SK-N-SH (cell line): ENCODE data around the gene NRBF2. TPM values are rescaled to one million over a fixed set of nuclear protein-coding genes. Genes with fewer than 3 reads are reported as not detected.

Source experiments
- CTCF ChIA-PET: fragments of 300-600, 350-600 bp; formaldehyde crosslinking; extraction: SDS; loops from one replicate; lab custom pipeline; 2021; lab: Yijun Ruan, JAX
- POLR2A ChIA-PET: fragments of 350-600 bp; sonication (Branson Sonifier 250); formaldehyde crosslinking; extraction: SDS; loops from one replicate; lab custom pipeline; 2020; ENCODE audit warnings: antibody characterized with exemption, inconsistent platforms; lab: Yijun Ruan, JAX
- DNase-seq: peaks from one replicate; pipeline ENCODE4 v3.0.0; 2012
- H2AFZ ChIP-seq: fragments of 200-600 bp; sonication (generic); 2 replicates; pipeline ENCODE4 v1.8.1; 2016; ENCODE audit warnings: antibody characterized with exemption, mild to moderate bottlenecking, low read depth
- H3F3A ChIP-seq: fragments of 200-600 bp; sonication (generic); replicated peaks from 2 replicates; pipeline ENCODE3; 2016; ENCODE audit warnings: antibody characterized with exemption, mild to moderate bottlenecking; ENCODE audit not compliant: insufficient read depth
- H3K27ac ChIP-seq, 2 experiments: fragments of 200-500 bp in 1 of 2; fragments of 200-600 bp in 1 of 2; sonication (Bioruptor generic) in 1 of 2; sonication (generic), shearing (Covaris generic) in 1 of 2; 2 replicates each; pipeline versions ENCODE4 v1.5.1 to v1.6.1; 2014 to 2016; ENCODE audit warnings: low read depth in 2 of 2, inconsistent platforms in 1 of 2, low read length in 1 of 2, mild to moderate bottlenecking in 1 of 2, mixed read lengths in 1 of 2
- H3K27me3 ChIP-seq: fragments of 200-600 bp; sonication (generic), shearing (Covaris generic); 2 replicates; pipeline ENCODE4 v1.6.1; 2016; ENCODE audit warnings: mixed run types; ENCODE audit not compliant: insufficient read depth
- H3K36me3 ChIP-seq, 2 experiments: fragments of 200-500 bp in 1 of 2; fragments of 200-600 bp in 1 of 2; sonication (Bioruptor generic) in 1 of 2; sonication (generic) in 1 of 2; replicated peaks in 1 of 2; 2 replicates each; pipeline versions ENCODE3 to v1.5.1; 2014 to 2016; ENCODE audit warnings: low read length in 1 of 2, mild to moderate bottlenecking in 1 of 2; ENCODE audit not compliant: insufficient read depth in 2 of 2, control insufficient read depth in 1 of 2
- H3K4me1 ChIP-seq, 2 experiments: fragments of 200-500 bp in 1 of 2; fragments of 200-600 bp in 1 of 2; sonication (Bioruptor generic) in 1 of 2; sonication (generic), shearing (Covaris generic) in 1 of 2; 2 replicates each; pipeline versions ENCODE4 v1.5.1 to v1.6.1; 2014 to 2016; ENCODE audit warnings: low read depth in 1 of 2, low read length in 1 of 2, mixed run types in 1 of 2; ENCODE audit not compliant: insufficient read depth in 2 of 2, control insufficient read depth in 1 of 2
- H3K4me2 ChIP-seq: fragments of 200-600 bp; sonication (generic), shearing (Covaris generic); 2 replicates; pipeline ENCODE4 v1.6.1; 2017; ENCODE audit warnings: mixed run types
- H3K4me3 ChIP-seq, 2 experiments: fragments of 200-500 bp in 1 of 2; fragments of 200-600 bp in 1 of 2; sonication (Bioruptor generic) in 1 of 2; sonication (generic), shearing (Covaris generic) in 1 of 2; 2 replicates each; pipeline versions ENCODE4 v1.5.1 to v1.8.1; 2014 to 2016; ENCODE audit warnings: low read depth in 2 of 2, inconsistent platforms in 1 of 2, low read length in 1 of 2, mild to moderate bottlenecking in 1 of 2, mixed read lengths in 1 of 2, moderate library complexity in 1 of 2
- H3K79me2 ChIP-seq: fragments of 200-600 bp; sonication (generic); 2 replicates; pipeline ENCODE4 v1.8.1; 2017; ENCODE audit warnings: mild to moderate bottlenecking; ENCODE audit not compliant: insufficient read depth
- H3K9ac ChIP-seq: fragments of 200-600 bp; sonication (generic); 2 replicates; pipeline ENCODE4 v1.6.1; 2017; ENCODE audit warnings: mixed run types
- H3K9me2 ChIP-seq: fragments of 200-600 bp; sonication (generic); 2 replicates; pipeline ENCODE4 v1.6.1; 2017; ENCODE audit warnings: mixed run types
- H3K9me3 ChIP-seq: fragments of 200-600 bp; sonication (generic); 2 replicates; pipeline ENCODE4 v1.6.1; 2017; ENCODE audit warnings: mixed run types, mild to moderate bottlenecking, moderate library complexity
- H4K20me1 ChIP-seq: fragments of 200-600 bp; sonication (generic); 2 replicates; pipeline ENCODE4 v1.6.1; 2017; ENCODE audit warnings: mild to moderate bottlenecking, mixed run types; ENCODE audit not compliant: insufficient read depth
- CHD2 ChIP-seq: fragments of 150-350 bp; IDR thresholded peaks from 2 replicates; pipeline ENCODE4 v1.6.1; 2018; ENCODE audit warnings: low read length; ENCODE audit not compliant: partially characterized antibody
- EP300 ChIP-seq, 2 experiments: IDR thresholded peaks; 2 replicates each; pipeline versions ENCODE4 v1.4.0 to v1.6.1; 2012; ENCODE audit warnings: borderline replicate concordance in 1 of 2, low read depth in 1 of 2, low read length in 1 of 2
- EZH2phosphoT487 ChIP-seq: fragments of 200-600 bp; sonication (generic); IDR thresholded peaks from 2 replicates; pipeline ENCODE4 v1.6.1; 2017; ENCODE audit warnings: low read depth, mixed run types, mild to moderate bottlenecking, antibody characterized with exemption, moderate library complexity, borderline replicate concordance
- FOSL2 ChIP-seq: IDR thresholded peaks from 2 replicates; pipeline ENCODE4 v1.4.0; 2012; ENCODE audit warnings: low read depth, mild to moderate bottlenecking, moderate library complexity, borderline replicate concordance
- FOXJ3 ChIP-seq: sonication (generic); formaldehyde crosslinking; IDR thresholded peaks from 2 replicates; pipeline ENCODE4 v1.5.1; 2020; ENCODE audit warnings: mild to moderate bottlenecking, missing genetic modification reagents
- FOXM1 ChIP-seq: IDR thresholded peaks from 2 replicates; pipeline ENCODE4 v1.4.0; 2012; ENCODE audit warnings: low read depth, mild to moderate bottlenecking
- GABPA ChIP-seq: IDR thresholded peaks from 2 replicates; pipeline ENCODE4 v1.4.0; 2012; ENCODE audit warnings: low read depth, mild to moderate bottlenecking
- GATA2 ChIP-seq: sonication (generic); formaldehyde crosslinking; IDR thresholded peaks from 2 replicates; pipeline ENCODE4 v1.5.0; 2020; ENCODE audit warnings: mild to moderate bottlenecking, missing genetic modification reagents
- MXI1 ChIP-seq: IDR thresholded peaks from 2 replicates; pipeline ENCODE4 v1.6.1; 2012; ENCODE audit warnings: mild to moderate bottlenecking, low read depth, low read length, improper control_type of control experiment
- RAD21 ChIP-seq: IDR thresholded peaks from 2 replicates; pipeline ENCODE4 v1.6.1; 2012; ENCODE audit warnings: mild to moderate bottlenecking, low read length
- SIN3A ChIP-seq: IDR thresholded peaks from 2 replicates; pipeline ENCODE4 v1.6.1; 2012; ENCODE audit warnings: low read depth, mild to moderate bottlenecking, low read length, moderate library complexity, borderline replicate concordance
- SMC3 ChIP-seq: IDR thresholded peaks from 2 replicates; pipeline ENCODE4 v1.6.1; 2012; ENCODE audit warnings: low read depth, low read length, improper control_type of control experiment
- TAF1 ChIP-seq: IDR thresholded peaks from 2 replicates; pipeline ENCODE4 v1.6.1; 2012; ENCODE audit warnings: low read depth, mild to moderate bottlenecking, low read length, moderate library complexity, borderline replicate concordance
- TCF12 ChIP-seq: IDR thresholded peaks from 2 replicates; pipeline ENCODE4 v1.4.0; 2012
- TEAD4 ChIP-seq: IDR thresholded peaks from 2 replicates; pipeline ENCODE4 v1.4.0; 2012; ENCODE audit warnings: mild to moderate bottlenecking, borderline replicate concordance; ENCODE audit not compliant: insufficient read depth
- YY1 ChIP-seq: IDR thresholded peaks from 2 replicates; pipeline ENCODE4 v1.4.0; 2012; ENCODE audit warnings: low read depth, mild to moderate bottlenecking
- WGBS: methylation state at CpG from one replicate; pipeline ENCODE4 v1.1.6; 2017; ENCODE audit warnings: low lambda C conversion rate; 5-methylcytosine and 5-hydroxymethylcytosine counted together
- polyA plus RNA-seq, 3 experiments: library from polyadenylated mRNA; depleted of rRNA; stranded (reverse); fragments of >200 nt; gene quantifications; 2 replicates each; pipeline ENCODE4 v1.2.3, GENCODE V29; 2012
- TF ChIP-seq, protein P1 (sequence below): IDR thresholded peaks from 2 replicates; pipeline ENCODE4 v1.6.1; 2012; ENCODE audit warnings: mild to moderate bottlenecking, low read depth, low read length, moderate library complexity
- TF ChIP-seq, protein P2 (sequence below): IDR thresholded peaks from 2 replicates; pipeline ENCODE4; 2012
- TF ChIP-seq, protein P3 (sequence below): fragments of 150-350 bp; IDR thresholded peaks from 2 replicates; pipeline ENCODE4 v1.6.1; 2017; ENCODE audit warnings: antibody characterized with exemption, low read length, low read depth, borderline replicate concordance
- TF ChIP-seq, protein P4 (sequence below): IDR thresholded peaks from 2 replicates; pipeline ENCODE4 v1.4.0; 2012; ENCODE audit warnings: low read depth

Gene NRBF2
- polyA plus RNA-seq, 1 of the 3 experiments (the other 2 are of a cell fraction), result 8.9 TPM

DNA sequence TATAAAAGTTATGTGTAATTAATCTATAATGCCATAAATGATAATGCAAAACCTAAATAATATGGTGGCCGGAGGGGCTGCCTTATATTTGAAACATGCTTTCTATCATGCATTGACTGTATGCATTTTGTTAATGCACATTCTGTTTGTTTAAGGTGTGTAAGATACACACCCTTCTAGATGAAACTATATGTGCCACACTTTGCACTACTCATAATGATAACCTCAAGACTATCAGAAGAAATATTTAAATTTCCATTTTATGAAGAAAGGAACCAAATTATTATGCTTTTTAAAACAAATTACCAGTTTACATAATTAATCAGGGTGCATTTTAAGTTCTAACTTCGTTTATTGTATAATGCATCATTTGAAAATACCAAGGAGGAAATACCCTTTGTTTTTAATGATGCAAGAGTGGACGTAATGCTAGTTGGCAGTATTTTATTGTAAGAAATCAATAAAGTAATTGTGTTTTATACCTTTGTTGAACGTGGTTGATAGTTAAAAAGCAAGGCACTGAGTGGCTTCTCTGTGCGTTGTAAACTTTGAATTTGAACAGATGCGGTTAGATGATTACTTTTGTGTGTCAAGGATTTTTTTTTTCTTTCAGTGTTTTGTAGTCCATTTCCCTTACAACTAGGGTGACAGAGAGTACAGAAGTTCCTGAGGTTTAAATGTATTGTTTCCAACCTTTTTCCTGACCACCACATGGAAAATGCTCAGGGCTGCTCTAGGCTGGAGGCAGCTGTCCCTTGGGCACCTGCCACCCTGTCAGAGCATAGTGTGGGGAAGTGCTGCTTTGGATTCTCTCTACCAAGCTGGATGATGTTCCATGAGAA, 21.6 kb downstream of the NRBF2 start:
- no peaks in the 10 kb centered on the region for H3K9me2 ChIP-seq
- no peak overlapping the region for H3K27ac ChIP-seq
- no peak for TF ChIP-seq SIN3A
- TF ChIP-seq, protein P1, sequence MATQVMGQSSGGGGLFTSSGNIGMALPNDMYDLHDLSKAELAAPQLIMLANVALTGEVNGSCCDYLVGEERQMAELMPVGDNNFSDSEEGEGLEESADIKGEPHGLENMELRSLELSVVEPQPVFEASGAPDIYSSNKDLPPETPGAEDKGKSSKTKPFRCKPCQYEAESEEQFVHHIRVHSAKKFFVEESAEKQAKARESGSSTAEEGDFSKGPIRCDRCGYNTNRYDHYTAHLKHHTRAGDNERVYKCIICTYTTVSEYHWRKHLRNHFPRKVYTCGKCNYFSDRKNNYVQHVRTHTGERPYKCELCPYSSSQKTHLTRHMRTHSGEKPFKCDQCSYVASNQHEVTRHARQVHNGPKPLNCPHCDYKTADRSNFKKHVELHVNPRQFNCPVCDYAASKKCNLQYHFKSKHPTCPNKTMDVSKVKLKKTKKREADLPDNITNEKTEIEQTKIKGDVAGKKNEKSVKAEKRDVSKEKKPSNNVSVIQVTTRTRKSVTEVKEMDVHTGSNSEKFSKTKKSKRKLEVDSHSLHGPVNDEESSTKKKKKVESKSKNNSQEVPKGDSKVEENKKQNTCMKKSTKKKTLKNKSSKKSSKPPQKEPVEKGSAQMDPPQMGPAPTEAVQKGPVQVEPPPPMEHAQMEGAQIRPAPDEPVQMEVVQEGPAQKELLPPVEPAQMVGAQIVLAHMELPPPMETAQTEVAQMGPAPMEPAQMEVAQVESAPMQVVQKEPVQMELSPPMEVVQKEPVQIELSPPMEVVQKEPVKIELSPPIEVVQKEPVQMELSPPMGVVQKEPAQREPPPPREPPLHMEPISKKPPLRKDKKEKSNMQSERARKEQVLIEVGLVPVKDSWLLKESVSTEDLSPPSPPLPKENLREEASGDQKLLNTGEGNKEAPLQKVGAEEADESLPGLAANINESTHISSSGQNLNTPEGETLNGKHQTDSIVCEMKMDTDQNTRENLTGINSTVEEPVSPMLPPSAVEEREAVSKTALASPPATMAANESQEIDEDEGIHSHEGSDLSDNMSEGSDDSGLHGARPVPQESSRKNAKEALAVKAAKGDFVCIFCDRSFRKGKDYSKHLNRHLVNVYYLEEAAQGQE, result no peak
- no peak for TF ChIP-seq FOXM1
- TF ChIP-seq TCF12, result no peak
- TF ChIP-seq TEAD4, result no peak
- TF ChIP-seq MXI1, result no peak
- TF ChIP-seq FOXJ3 (CRISPR knock-in tag), result no peak
- TF ChIP-seq CHD2, result no peak
- no peak for TF ChIP-seq EZH2phosphoT487
- peaks cover 20% of the 10 kb centered on the region for H3K79me2 ChIP-seq
- H3K36me3 ChIP-seq, result peaks cover 20 to 33% of the 10 kb centered on the region in 2 experiments
- no peak overlapping the region for H3K4me2 ChIP-seq
- no peaks in the 10 kb centered on the region for H3K4me1 ChIP-seq
- no peaks in the 10 kb centered on the region for H3K9me3 ChIP-seq
- WGBS, result 85% methylated on average over 6 of the region's 6 CpGs
- no peak for DNase-seq
- H3K4me3 ChIP-seq, result no peak overlapping the region
- no peak overlapping the region for H2AFZ ChIP-seq
- H4K20me1 ChIP-seq, result peaks cover 13% of the 10 kb centered on the region
- POLR2A ChIA-PET, result no interaction called here
- H3K9ac ChIP-seq, result no peak overlapping the region
- H3F3A ChIP-seq, result peaks cover 8% of the 10 kb centered on the region
- H3K27me3 ChIP-seq, result no peaks in the 10 kb centered on the region
- CTCF ChIA-PET, result interaction anchor here (0.9 to 4.5 kb wide), 3 partner anchors 12 to 566 kb away, joined by 3 to 38 read pairs (median 4); no protein-coding TSS in a partner anchor

DNA sequence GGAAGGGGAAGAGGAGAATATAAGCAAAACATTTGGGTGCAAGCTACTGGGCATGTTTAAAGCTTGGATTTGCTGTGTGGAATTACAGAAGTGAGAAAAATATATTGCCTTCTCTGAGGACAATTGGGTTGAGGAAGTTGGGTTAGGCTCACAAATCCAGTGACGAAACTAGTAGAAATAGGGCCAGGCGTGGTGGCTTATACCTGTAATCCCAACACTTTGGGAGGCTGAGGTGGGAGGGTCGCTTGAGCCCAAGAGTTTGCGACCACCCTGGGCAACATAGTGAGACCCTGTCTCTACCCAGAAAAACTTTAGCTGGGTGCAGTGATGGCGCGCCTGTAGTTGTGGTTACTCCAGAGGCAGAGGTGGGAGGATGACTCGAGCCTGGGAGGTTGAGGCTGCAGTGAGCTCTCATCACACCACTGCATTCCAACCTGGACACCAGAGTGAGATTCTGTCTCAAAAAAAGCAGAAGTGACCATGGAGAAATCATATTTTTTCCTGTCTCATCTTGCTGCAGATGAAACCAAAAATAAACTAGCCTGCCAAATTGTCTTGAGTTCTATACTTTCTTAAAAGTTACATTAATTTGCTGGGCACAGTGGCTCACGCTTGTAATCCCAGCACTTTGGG, 22.4 kb downstream of the NRBF2 start:
- no peaks in the 10 kb centered on the region for H3K9me3 ChIP-seq
- peaks cover 12% of the 10 kb centered on the region for H3F3A ChIP-seq
- peaks cover 13% of the 10 kb centered on the region for H4K20me1 ChIP-seq
- no peak overlapping the region for H2AFZ ChIP-seq
- no peaks in the 10 kb centered on the region for H3K4me1 ChIP-seq
- peaks cover 18 to 31% of the 10 kb centered on the region in 2 experiments for H3K36me3 ChIP-seq
- no peak overlapping the region for H3K27ac ChIP-seq
- no peak overlapping the region for H3K4me3 ChIP-seq
- no peaks in the 10 kb centered on the region for H3K27me3 ChIP-seq
- H3K9ac ChIP-seq, result no peak overlapping the region
- no peak overlapping the region for H3K4me2 ChIP-seq
- WGBS, result 100% methylated on average over 8 of the region's 8 CpGs
- ChIA-PET CTCF (interaction anchor here (0.9 to 4.5 kb wide), 5 partner anchors 11 to 719 kb away, joined by 3 to 50 read pairs (median 4); no protein-coding TSS in a partner anchor), POLR2A (no interaction called here)
- H3K79me2 ChIP-seq, result peaks cover 15% of the 10 kb centered on the region
- H3K9me2 ChIP-seq, result no peaks in the 10 kb centered on the region
- no peak for DNase-seq
- TF ChIP-seq TAF1 (no peak), GABPA (no peak), RAD21 (no peak), SMC3 (no peak), CHD2 (no peak), GATA2 (CRISPR knock-in tag) (no peak), YY1 (no peak), EZH2phosphoT487 (no peak), EP300 (IDR thresholded peaks at IDR 0.05; ENCODE audit: borderline replicate concordance in 1 of 2, low read depth in 1 of 2, low read length in 1 of 2) (no peak), FOSL2 (no peak)
- TF ChIP-seq, protein P2, sequence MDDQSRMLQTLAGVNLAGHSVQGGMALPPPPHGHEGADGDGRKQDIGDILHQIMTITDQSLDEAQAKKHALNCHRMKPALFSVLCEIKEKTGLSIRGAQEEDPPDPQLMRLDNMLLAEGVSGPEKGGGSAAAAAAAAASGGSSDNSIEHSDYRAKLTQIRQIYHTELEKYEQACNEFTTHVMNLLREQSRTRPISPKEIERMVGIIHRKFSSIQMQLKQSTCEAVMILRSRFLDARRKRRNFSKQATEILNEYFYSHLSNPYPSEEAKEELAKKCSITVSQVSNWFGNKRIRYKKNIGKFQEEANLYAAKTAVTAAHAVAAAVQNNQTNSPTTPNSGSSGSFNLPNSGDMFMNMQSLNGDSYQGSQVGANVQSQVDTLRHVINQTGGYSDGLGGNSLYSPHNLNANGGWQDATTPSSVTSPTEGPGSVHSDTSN, result no peak
- TF ChIP-seq, protein P3, sequence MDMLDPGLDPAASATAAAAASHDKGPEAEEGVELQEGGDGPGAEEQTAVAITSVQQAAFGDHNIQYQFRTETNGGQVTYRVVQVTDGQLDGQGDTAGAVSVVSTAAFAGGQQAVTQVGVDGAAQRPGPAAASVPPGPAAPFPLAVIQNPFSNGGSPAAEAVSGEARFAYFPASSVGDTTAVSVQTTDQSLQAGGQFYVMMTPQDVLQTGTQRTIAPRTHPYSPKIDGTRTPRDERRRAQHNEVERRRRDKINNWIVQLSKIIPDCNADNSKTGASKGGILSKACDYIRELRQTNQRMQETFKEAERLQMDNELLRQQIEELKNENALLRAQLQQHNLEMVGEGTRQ, result no peak
- TF ChIP-seq, protein P4, sequence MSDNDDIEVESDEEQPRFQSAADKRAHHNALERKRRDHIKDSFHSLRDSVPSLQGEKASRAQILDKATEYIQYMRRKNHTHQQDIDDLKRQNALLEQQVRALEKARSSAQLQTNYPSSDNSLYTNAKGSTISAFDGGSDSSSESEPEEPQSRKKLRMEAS, result no peak
